Loucy (cell line): ENCODE measurements around the gene ADGRL2.

ENCODE experiments used
- EZH2phosphoT487 ChIP-seq: fragments of 200-600 bp; IDR thresholded peaks from 2 replicates; pipeline ENCODE4 v1.6.1; 2018; ENCODE audit warnings: antibody characterized with exemption, mild to moderate bottlenecking, moderate library complexity, borderline replicate concordance
- TF ChIP-seq, protein P1 (sequence below): fragments of 200-600 bp; sonication (generic); conservative IDR thresholded peaks from 2 replicates; pipeline ENCODE4 v1.5.1; 2014; ENCODE audit warnings: mild to moderate bottlenecking, antibody characterized with exemption, low read length

- TF ChIP-seq, protein P1, sequence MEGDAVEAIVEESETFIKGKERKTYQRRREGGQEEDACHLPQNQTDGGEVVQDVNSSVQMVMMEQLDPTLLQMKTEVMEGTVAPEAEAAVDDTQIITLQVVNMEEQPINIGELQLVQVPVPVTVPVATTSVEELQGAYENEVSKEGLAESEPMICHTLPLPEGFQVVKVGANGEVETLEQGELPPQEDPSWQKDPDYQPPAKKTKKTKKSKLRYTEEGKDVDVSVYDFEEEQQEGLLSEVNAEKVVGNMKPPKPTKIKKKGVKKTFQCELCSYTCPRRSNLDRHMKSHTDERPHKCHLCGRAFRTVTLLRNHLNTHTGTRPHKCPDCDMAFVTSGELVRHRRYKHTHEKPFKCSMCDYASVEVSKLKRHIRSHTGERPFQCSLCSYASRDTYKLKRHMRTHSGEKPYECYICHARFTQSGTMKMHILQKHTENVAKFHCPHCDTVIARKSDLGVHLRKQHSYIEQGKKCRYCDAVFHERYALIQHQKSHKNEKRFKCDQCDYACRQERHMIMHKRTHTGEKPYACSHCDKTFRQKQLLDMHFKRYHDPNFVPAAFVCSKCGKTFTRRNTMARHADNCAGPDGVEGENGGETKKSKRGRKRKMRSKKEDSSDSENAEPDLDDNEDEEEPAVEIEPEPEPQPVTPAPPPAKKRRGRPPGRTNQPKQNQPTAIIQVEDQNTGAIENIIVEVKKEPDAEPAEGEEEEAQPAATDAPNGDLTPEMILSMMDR = no peak
- no peak for TF ChIP-seq EZH2phosphoT487
These were observed 24.0 kb downstream of the ADGRL2 start for GRCh38 chr1:81824759-81825158.
